ENCODE results near the gene BAIAP2L2.
"Not testable (repeated sequence)": the region's sequence is repeated elsewhere in the genome, so short reads cannot be mapped to it uniquely, and the experiment has no call there.

- TF ChIP-seq, protein P1, sequence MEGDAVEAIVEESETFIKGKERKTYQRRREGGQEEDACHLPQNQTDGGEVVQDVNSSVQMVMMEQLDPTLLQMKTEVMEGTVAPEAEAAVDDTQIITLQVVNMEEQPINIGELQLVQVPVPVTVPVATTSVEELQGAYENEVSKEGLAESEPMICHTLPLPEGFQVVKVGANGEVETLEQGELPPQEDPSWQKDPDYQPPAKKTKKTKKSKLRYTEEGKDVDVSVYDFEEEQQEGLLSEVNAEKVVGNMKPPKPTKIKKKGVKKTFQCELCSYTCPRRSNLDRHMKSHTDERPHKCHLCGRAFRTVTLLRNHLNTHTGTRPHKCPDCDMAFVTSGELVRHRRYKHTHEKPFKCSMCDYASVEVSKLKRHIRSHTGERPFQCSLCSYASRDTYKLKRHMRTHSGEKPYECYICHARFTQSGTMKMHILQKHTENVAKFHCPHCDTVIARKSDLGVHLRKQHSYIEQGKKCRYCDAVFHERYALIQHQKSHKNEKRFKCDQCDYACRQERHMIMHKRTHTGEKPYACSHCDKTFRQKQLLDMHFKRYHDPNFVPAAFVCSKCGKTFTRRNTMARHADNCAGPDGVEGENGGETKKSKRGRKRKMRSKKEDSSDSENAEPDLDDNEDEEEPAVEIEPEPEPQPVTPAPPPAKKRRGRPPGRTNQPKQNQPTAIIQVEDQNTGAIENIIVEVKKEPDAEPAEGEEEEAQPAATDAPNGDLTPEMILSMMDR (IDR thresholded peaks at IDR 0.05) = not testable (repeated sequence)
- not testable (repeated sequence) for TF ChIP-seq POLR2A (IDR thresholded peaks at IDR 0.05)
These were observed 7.1 kb upstream of the BAIAP2L2 start for GRCh38 chr22:38117556-38117955.

Data from body of pancreas (tissue), 4 donors.